WTC11 (cell line): ENCODE measurements around the gene CLEC16A. TPM values are rescaled to one million over a fixed set of nuclear protein-coding genes. Genes with fewer than 3 reads are reported as not detected.

ENCODE experiments used
- ATAC-seq: fragments of 200-7000 bp; cut with Tn5 transposase; 2 replicates; pipeline ENCODE4 v1.10.0; 2021; ENCODE audit warnings: mild to moderate bottlenecking, moderate library complexity
- CTCF ChIA-PET: fragments of 300-600 bp; sonication (Branson Sonifier 250); formaldehyde crosslinking; loops from one replicate; lab custom pipeline; 2021; ENCODE audit warnings: antibody characterized with exemption; lab: Charles Lee
- POLR2A ChIA-PET: fragments of 350-600 bp; sonication (Branson Sonifier 250); formaldehyde crosslinking; loops from one replicate; lab custom pipeline; 2021; ENCODE audit warnings: antibody characterized with exemption; lab: Charles Lee
- DNase-seq: peaks from one replicate; pipeline ENCODE4 v3.0.0; 2021; ENCODE audit warnings: low spot score
- H3K27ac Mint-ChIP-seq: 2 replicates; pipeline ENCODE4 v1.8.0; 2021; ENCODE audit warnings: mixed read lengths
- H3K27me3 Mint-ChIP-seq: 2 replicates; pipeline ENCODE4 v1.8.0; 2021; ENCODE audit warnings: low read depth, mild to moderate bottlenecking, moderate library complexity, mixed read lengths
- H3K36me3 Mint-ChIP-seq: 2 replicates; pipeline ENCODE4 v1.8.0; 2021; ENCODE audit warnings: mixed read lengths
- H3K4me1 Mint-ChIP-seq: 2 replicates; pipeline ENCODE4 v1.8.0; 2022; ENCODE audit warnings: mixed read lengths
- H3K4me3 Mint-ChIP-seq: 2 replicates; pipeline ENCODE4 v1.8.0; 2021; ENCODE audit warnings: mild to moderate bottlenecking, moderate library complexity, mixed read lengths
- H3K9me3 Mint-ChIP-seq: 2 replicates; pipeline ENCODE4 v1.8.0; 2021; ENCODE audit warnings: mixed read lengths
- ARID4B ChIP-seq: sonication (generic); formaldehyde crosslinking; IDR thresholded peaks from 2 replicates; pipeline ENCODE4 v1.8.0; 2023; ENCODE audit warnings: missing genetic modification reagents, mild to moderate bottlenecking, borderline replicate concordance
- EMX1 ChIP-seq: fragments of 250-450 bp; sonication (Bioruptor Pico); IDR thresholded peaks from 2 replicates; pipeline ENCODE4 v1.8.0; 2021; ENCODE audit warnings: mild to moderate bottlenecking
- JAZF1 ChIP-seq: fragments of 250-450 bp; sonication (Bioruptor Pico); IDR thresholded peaks from 2 replicates; pipeline ENCODE4 v1.9.0; 2021; ENCODE audit warnings: moderate library complexity, mild to moderate bottlenecking, inconsistent platforms
- SOX15 ChIP-seq: fragments of 250-450 bp; sonication (Bioruptor Pico); IDR thresholded peaks from 2 replicates; pipeline ENCODE4 v1.9.0; 2021; ENCODE audit warnings: mild to moderate bottlenecking
- TEAD1 ChIP-seq: sonication (generic); formaldehyde crosslinking; IDR thresholded peaks from 2 replicates; pipeline ENCODE4 v1.8.0; 2022; ENCODE audit warnings: mild to moderate bottlenecking, missing genetic modification reagents
- ZNF423 ChIP-seq: fragments of 250-450 bp; sonication (Bioruptor Pico); IDR thresholded peaks from 2 replicates; pipeline ENCODE4 v2.1.2; 2022; ENCODE audit warnings: mild to moderate bottlenecking, moderate library complexity
- total RNA-seq: library from RNA; stranded (reverse); gene quantifications from 3 replicates; pipeline ENCODE4 v1.2.3, GENCODE V29; 2021
- TF ChIP-seq, protein P1 (sequence below): sonication (generic); formaldehyde crosslinking; IDR thresholded peaks from 2 replicates; pipeline ENCODE4 v1.8.1; 2023; ENCODE audit warnings: mild to moderate bottlenecking, missing genetic modification reagents, borderline replicate concordance

Gene CLEC16A
- total RNA-seq, 1 experiment from 2014 or later: 14.4 TPM

DNA sequence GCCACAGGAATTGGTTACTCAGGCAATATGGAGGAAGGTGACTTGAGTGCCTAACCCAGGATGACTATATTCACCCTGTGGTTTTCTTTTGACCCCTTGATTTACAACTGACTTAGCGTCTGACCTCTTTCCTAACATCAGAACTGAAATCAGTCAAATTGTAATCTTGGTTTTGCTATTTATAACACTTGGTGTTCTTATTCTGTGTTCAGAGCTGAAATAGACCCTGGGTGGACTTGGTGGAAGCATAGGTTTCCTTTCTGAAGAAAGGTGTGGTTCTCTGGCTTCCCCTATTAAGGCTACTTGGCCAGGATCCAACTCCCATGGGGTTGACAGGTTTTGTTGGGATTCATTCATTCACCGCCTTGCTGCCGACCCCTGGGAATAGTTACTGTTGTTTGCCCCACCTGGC lies 80.8 kb downstream of the CLEC16A start:
- no peaks in the 10 kb centered on the region for H3K27me3 Mint-ChIP-seq
- 0 out of 2 replicates have a peak, but pooled peaks cover 3% of the 10 kb centered on the region for H3K4me1 Mint-ChIP-seq
- peaks cover 41% of the 10 kb centered on the region for H3K36me3 Mint-ChIP-seq
- H3K27ac Mint-ChIP-seq: no peak overlapping the region
- H3K4me3 Mint-ChIP-seq: no peak overlapping the region
- ChIA-PET CTCF (interaction anchor here (0.9 kb wide), 1 partner anchor 347 kb away, joined by 3 read pairs; no protein-coding TSS in a partner anchor), POLR2A (no interaction called here)
- peaks cover 27% of the 10 kb centered on the region for H3K9me3 Mint-ChIP-seq
- DNase-seq: no peak
- no peak for TF ChIP-seq JAZF1
- no peak for TF ChIP-seq EMX1 (CRISPR knock-in tag)
- TF ChIP-seq SOX15 (CRISPR knock-in tag): no peak
- no peak for TF ChIP-seq ARID4B (CRISPR knock-in tag)
- TF ChIP-seq TEAD1 (CRISPR knock-in tag): no peak
- no peak for TF ChIP-seq ZNF423 (CRISPR knock-in tag)
- TF ChIP-seq, all 79 proteins: peak for 0
- no peak for ATAC-seq

DNA sequence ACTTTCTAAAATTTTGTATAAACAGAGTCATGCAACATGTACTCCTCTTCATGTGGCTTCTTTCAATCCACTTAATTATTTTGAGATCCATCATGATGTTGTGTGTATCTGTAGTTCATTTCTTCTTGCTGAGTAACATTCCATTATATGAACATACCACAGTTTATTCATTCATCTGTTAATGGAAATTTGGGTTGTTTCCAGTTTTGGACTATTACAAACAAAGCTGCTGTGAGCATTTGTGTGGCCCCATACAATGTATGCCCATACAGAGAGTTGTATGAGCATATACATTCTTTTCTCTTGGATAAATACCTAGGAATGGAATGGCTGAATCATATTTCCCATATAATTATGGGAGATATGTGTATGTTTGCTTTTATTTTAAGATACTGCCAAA lies 85.6 kb downstream of the CLEC16A start:
- POLR2A ChIA-PET: no interaction called here
- no peak for DNase-seq
- Mint-ChIP-seq H3K9me3 (peaks cover 27% of the 10 kb centered on the region), H3K4me3 (no peak overlapping the region), H3K27me3 (no peaks in the 10 kb centered on the region), H3K27ac (no peak overlapping the region), H3K36me3 (peaks cover 41% of the 10 kb centered on the region), H3K4me1 (peaks cover 13% of the 10 kb centered on the region)
- CTCF ChIA-PET: no interaction called here
- no peak for ATAC-seq
- TF ChIP-seq, protein P1, sequence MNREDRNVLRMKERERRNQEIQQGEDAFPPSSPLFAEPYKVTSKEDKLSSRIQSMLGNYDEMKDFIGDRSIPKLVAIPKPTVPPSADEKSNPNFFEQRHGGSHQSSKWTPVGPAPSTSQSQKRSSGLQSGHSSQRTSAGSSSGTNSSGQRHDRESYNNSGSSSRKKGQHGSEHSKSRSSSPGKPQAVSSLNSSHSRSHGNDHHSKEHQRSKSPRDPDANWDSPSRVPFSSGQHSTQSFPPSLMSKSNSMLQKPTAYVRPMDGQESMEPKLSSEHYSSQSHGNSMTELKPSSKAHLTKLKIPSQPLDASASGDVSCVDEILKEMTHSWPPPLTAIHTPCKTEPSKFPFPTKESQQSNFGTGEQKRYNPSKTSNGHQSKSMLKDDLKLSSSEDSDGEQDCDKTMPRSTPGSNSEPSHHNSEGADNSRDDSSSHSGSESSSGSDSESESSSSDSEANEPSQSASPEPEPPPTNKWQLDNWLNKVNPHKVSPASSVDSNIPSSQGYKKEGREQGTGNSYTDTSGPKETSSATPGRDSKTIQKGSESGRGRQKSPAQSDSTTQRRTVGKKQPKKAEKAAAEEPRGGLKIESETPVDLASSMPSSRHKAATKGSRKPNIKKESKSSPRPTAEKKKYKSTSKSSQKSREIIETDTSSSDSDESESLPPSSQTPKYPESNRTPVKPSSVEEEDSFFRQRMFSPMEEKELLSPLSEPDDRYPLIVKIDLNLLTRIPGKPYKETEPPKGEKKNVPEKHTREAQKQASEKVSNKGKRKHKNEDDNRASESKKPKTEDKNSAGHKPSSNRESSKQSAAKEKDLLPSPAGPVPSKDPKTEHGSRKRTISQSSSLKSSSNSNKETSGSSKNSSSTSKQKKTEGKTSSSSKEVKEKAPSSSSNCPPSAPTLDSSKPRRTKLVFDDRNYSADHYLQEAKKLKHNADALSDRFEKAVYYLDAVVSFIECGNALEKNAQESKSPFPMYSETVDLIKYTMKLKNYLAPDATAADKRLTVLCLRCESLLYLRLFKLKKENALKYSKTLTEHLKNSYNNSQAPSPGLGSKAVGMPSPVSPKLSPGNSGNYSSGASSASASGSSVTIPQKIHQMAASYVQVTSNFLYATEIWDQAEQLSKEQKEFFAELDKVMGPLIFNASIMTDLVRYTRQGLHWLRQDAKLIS (CRISPR knock-in tag): no peak

DNA sequence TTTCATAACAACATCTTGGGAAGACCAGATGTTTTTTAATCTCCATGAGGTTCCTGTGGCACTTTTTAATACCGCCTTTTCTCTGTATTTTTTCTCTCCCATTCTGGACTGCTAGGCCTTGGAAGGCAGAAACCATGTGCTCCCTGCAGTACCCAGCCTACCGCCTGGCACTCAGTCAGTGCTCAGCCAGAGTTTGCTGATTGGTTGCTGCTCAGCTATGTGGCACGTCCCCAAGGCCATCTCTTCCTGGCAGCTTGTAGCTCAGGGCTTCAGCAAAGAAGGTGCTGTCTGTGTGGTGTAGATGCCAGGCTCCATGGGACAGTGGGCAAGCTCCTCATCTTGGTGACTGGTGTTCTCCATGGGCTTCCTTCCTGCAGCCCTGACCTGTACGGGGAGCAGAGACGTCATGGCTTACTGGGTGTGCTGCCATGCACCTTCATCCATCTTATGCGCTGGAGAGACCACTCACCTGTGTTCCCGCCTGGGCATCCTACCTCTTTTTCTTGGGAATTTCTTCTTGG lies 86.7 kb downstream of the CLEC16A start:
- peaks cover 36% of the 10 kb centered on the region for H3K36me3 Mint-ChIP-seq
- POLR2A ChIA-PET: interaction anchor here (0.6 kb wide), 1 partner anchor 188 kb away, joined by 3 read pairs; no protein-coding TSS in a partner anchor
- no peak overlapping the region for H3K27ac Mint-ChIP-seq
- no peaks in the 10 kb centered on the region for H3K27me3 Mint-ChIP-seq
- H3K9me3 Mint-ChIP-seq: peaks cover 24% of the 10 kb centered on the region
- TF ChIP-seq, protein P1 (CRISPR knock-in tag): no peak
- TF ChIP-seq, all 79 proteins: peak for 0
- CTCF ChIA-PET: no interaction called here
- Mint-ChIP-seq H3K4me1 (peaks cover 13% of the 10 kb centered on the region), H3K4me3 (no peak overlapping the region)
- DNase-seq (no peak), ATAC-seq (no peak)
